ENCODE data around the gene ME3. TPM values are rescaled to one million over a fixed set of nuclear protein-coding genes. Genes with fewer than 3 reads are reported as not detected.
"Not testable (repeated sequence)": the region's sequence is repeated elsewhere in the genome, so short reads cannot be mapped to it uniquely, and the experiment has no call there.

Gene ME3
- total RNA-seq, 2 experiments from 2014 or later: 0.79 to 1.2 TPM

GRCh38 chr11:86666193-86666592, 6.2 kb downstream of the ME3 start:
- H3K9me3 Mint-ChIP-seq: no peaks in the 10 kb centered on the region
- H3K4me1 Mint-ChIP-seq: peaks cover 1% of the 10 kb centered on the region
- ATAC-seq (ENCODE audit: low read depth) (no peak), DNase-seq (no peak)
- peaks cover 7% of the 10 kb centered on the region for H3K36me3 Mint-ChIP-seq
- POLR2A ChIA-PET: no interaction called here
- H3K27ac Mint-ChIP-seq: no peak overlapping the region
- H3K4me3 Mint-ChIP-seq: no peak overlapping the region
- peaks cover 44% of the 10 kb centered on the region for H3K27me3 Mint-ChIP-seq

GRCh38 chr11:86664930-86665329, 7.5 kb downstream of the ME3 start:
- no peaks in the 10 kb centered on the region for H3K4me1 Mint-ChIP-seq
- H3K27me3 Mint-ChIP-seq: peaks cover 34% of the 10 kb centered on the region
- peaks cover 7% of the 10 kb centered on the region for H3K36me3 Mint-ChIP-seq
- ATAC-seq (ENCODE audit: low read depth) (no peak), DNase-seq (no peak)
- POLR2A ChIA-PET: no interaction called here
- H3K4me3 Mint-ChIP-seq: no peak overlapping the region
- H3K9me3 Mint-ChIP-seq: no peaks in the 10 kb centered on the region
- no peak overlapping the region for H3K27ac Mint-ChIP-seq

GRCh38 chr11:86663761-86664160, 8.7 kb downstream of the ME3 start:
- peaks cover 1% of the 10 kb centered on the region for H3K4me1 Mint-ChIP-seq
- no peak overlapping the region for H3K27ac Mint-ChIP-seq
- H3K9me3 Mint-ChIP-seq: no peaks in the 10 kb centered on the region
- H3K36me3 Mint-ChIP-seq: peaks cover 7% of the 10 kb centered on the region
- H3K27me3 Mint-ChIP-seq: peaks cover 23% of the 10 kb centered on the region
- H3K4me3 Mint-ChIP-seq: no peak overlapping the region
- POLR2A ChIA-PET: no interaction called here
- ATAC-seq (ENCODE audit: low read depth) (no peak), DNase-seq (no peak)

GRCh38 chr11:86663291-86663690, 9.1 kb downstream of the ME3 start:
- no peak overlapping the region for H3K4me3 Mint-ChIP-seq
- no peak overlapping the region for H3K27ac Mint-ChIP-seq
- peaks cover 7% of the 10 kb centered on the region for H3K36me3 Mint-ChIP-seq
- H3K4me1 Mint-ChIP-seq: peaks cover 1% of the 10 kb centered on the region
- no peak for DNase-seq
- ATAC-seq (ENCODE audit: low read depth): no peak
- peaks cover 19% of the 10 kb centered on the region for H3K27me3 Mint-ChIP-seq
- POLR2A ChIA-PET: no interaction called here
- H3K9me3 Mint-ChIP-seq: no peaks in the 10 kb centered on the region

- Mint-ChIP-seq H3K9me3 (peaks cover 3% of the 10 kb centered on the region), H3K36me3 (peaks cover 5% of the 10 kb centered on the region), H3K27me3 (peaks cover 14% of the 10 kb centered on the region), H3K4me1 (peaks cover 1% of the 10 kb centered on the region), H3K4me3 (no peak overlapping the region), H3K27ac (no peak overlapping the region)
- no peak for DNase-seq
- ATAC-seq (ENCODE audit: low read depth): no peak
- POLR2A ChIA-PET: no interaction called here
Observed at GRCh38 chr11:86660736-86661135, 11.7 kb downstream of the ME3 start.

- H3K27ac Mint-ChIP-seq: no peak overlapping the region
- H3K9me3 Mint-ChIP-seq: peaks cover 3% of the 10 kb centered on the region
- no peak for ATAC-seq (ENCODE audit: low read depth)
- peaks cover 1% of the 10 kb centered on the region for H3K4me1 Mint-ChIP-seq
- H3K27me3 Mint-ChIP-seq: peaks cover 8% of the 10 kb centered on the region
- POLR2A ChIA-PET: no interaction called here
- H3K4me3 Mint-ChIP-seq: no peak overlapping the region
- peaks cover under 1% of the 10 kb centered on the region for H3K36me3 Mint-ChIP-seq
- DNase-seq: no peak
Observed at GRCh38 chr11:86660088-86660487, 12.3 kb downstream of the ME3 start.

- ATAC-seq (ENCODE audit: low read depth): no peak
- Mint-ChIP-seq H3K27ac (no peak overlapping the region), H3K27me3 (peaks cover 7% of the 10 kb centered on the region)
Observed at GRCh38 chr11:86658534-86658933, 13.9 kb downstream of the ME3 start.

GRCh38 chr11:86645212-86645611, 27.2 kb downstream of the ME3 start:
- DNase-seq; H3K4me3 Mint-ChIP-seq; H3K36me3 Mint-ChIP-seq; H3K4me1 Mint-ChIP-seq; H3K27ac Mint-ChIP-seq; POLR2A ChIA-PET; ATAC-seq (ENCODE audit: low read depth): not testable (repeated sequence)
- H3K9me3 Mint-ChIP-seq: peaks cover 17% of the 10 kb centered on the region
- peaks cover 27% of the 10 kb centered on the region for H3K27me3 Mint-ChIP-seq

More at GRCh38 chr11:86658534-86658933, 13.9 kb downstream of the ME3 start:
- POLR2A ChIA-PET: no interaction called here
- Mint-ChIP-seq H3K36me3 (no peaks in the 10 kb centered on the region), H3K4me1 (peaks cover 1% of the 10 kb centered on the region), H3K4me3 (no peak overlapping the region), H3K9me3 (peaks cover 3% of the 10 kb centered on the region)
- no peak for DNase-seq

GRCh38 chr11:86644291-86644690, 28.1 kb downstream of the ME3 start:
- peaks cover 33% of the 10 kb centered on the region for H3K27me3 Mint-ChIP-seq
- POLR2A ChIA-PET: no interaction called here
- H3K36me3 Mint-ChIP-seq: peaks cover 6% of the 10 kb centered on the region
- H3K27ac Mint-ChIP-seq: no peak overlapping the region
- no peak overlapping the region for H3K4me3 Mint-ChIP-seq
- DNase-seq: no peak
- H3K9me3 Mint-ChIP-seq: peaks cover 15% of the 10 kb centered on the region
- ATAC-seq (ENCODE audit: low read depth): no peak
- H3K4me1 Mint-ChIP-seq: no peaks in the 10 kb centered on the region

GRCh38 chr11:86641537-86642261, 30.7 kb downstream of the ME3 start:
- Mint-ChIP-seq H3K36me3 (peaks cover 8% of the 10 kb centered on the region), H3K4me1 (peaks cover 14% of the 10 kb centered on the region), H3K9me3 (peaks cover 17% of the 10 kb centered on the region), H3K27me3 (peaks cover 26% of the 10 kb centered on the region), H3K4me3 (no peak overlapping the region), H3K27ac (no peak overlapping the region)
- DNase-seq: no peak
- POLR2A ChIA-PET: no interaction called here
- no peak for ATAC-seq (ENCODE audit: low read depth)

GRCh38 chr11:86639137-86639536, 33.3 kb downstream of the ME3 start:
- H3K27me3 Mint-ChIP-seq: peaks cover 36% of the 10 kb centered on the region

GRCh38 chr11:86638673-86639072, 33.7 kb downstream of the ME3 start:
- Mint-ChIP-seq H3K9me3 (peaks cover 15% of the 10 kb centered on the region), H3K4me3 (no peak overlapping the region), H3K4me1 (peaks cover 15% of the 10 kb centered on the region), H3K27ac (no peak overlapping the region), H3K27me3 (peaks cover 39% of the 10 kb centered on the region), H3K36me3 (peaks cover 7% of the 10 kb centered on the region)
- POLR2A ChIA-PET: interaction anchor here (0.7 kb wide), 1 partner anchor 399 kb away, joined by 4 read pairs; the partner anchor contains the start of gene TMEM135
- DNase-seq (no peak), ATAC-seq (ENCODE audit: low read depth) (no peak)

More at GRCh38 chr11:86639137-86639536, 33.3 kb downstream of the ME3 start:
- H3K4me3 Mint-ChIP-seq: no peak overlapping the region
- ATAC-seq (ENCODE audit: low read depth): no peak
- DNase-seq: no peak
- POLR2A ChIA-PET: no interaction called here
- peaks cover 15% of the 10 kb centered on the region for H3K9me3 Mint-ChIP-seq
- peaks cover 15% of the 10 kb centered on the region for H3K4me1 Mint-ChIP-seq
- H3K27ac Mint-ChIP-seq: no peak overlapping the region
- H3K36me3 Mint-ChIP-seq: peaks cover 8% of the 10 kb centered on the region

GRCh38 chr11:86637988-86638387, 34.4 kb downstream of the ME3 start:
- POLR2A ChIA-PET: interaction anchor here (0.7 kb wide), 1 partner anchor 400 kb away, joined by 4 read pairs; the partner anchor contains the start of gene TMEM135
- peak; percentile 33 for DNase-seq
- Mint-ChIP-seq H3K4me3 (no peak overlapping the region), H3K27me3 (peaks cover 46% of the 10 kb centered on the region), H3K9me3 (peaks cover 15% of the 10 kb centered on the region), H3K27ac (no peak overlapping the region), H3K36me3 (peaks cover 7% of the 10 kb centered on the region), H3K4me1 (peaks cover 20% of the 10 kb centered on the region)
- ATAC-seq (ENCODE audit: low read depth): peak; percentile 68

- H3K4me1 Mint-ChIP-seq: peaks cover 24% of the 10 kb centered on the region
- ATAC-seq (ENCODE audit: low read depth) (no peak), DNase-seq (no peak)
- POLR2A ChIA-PET: no interaction called here
- H3K36me3 Mint-ChIP-seq: peaks cover 7% of the 10 kb centered on the region
- peaks cover 43% of the 10 kb centered on the region for H3K27me3 Mint-ChIP-seq
- H3K9me3 Mint-ChIP-seq: peaks cover 15% of the 10 kb centered on the region
- no peak overlapping the region for H3K27ac Mint-ChIP-seq
- H3K4me3 Mint-ChIP-seq: no peak overlapping the region
Observed at GRCh38 chr11:86636275-86636674, 36.1 kb downstream of the ME3 start.

All from activated naive CD8-positive, alpha-beta T cell treated with anti-CD3 and anti-CD28 coated beads, Interleukin-2, amount 10 ng/mL, durations not matched to agents 7 days and 5 days (primary cell).